ENCODE data around the gene RAB11A. TPM values are rescaled to one million over a fixed set of nuclear protein-coding genes. Genes with fewer than 3 reads are reported as not detected.

The RAB11A gene
- total and polyA plus RNA-seq, 2 donors (not counting 3 experiments of a cell fraction or from before 2014, with no cell fraction given), result 239 to 250 TPM

GRCh38 chr15:65839985-65840384 is 29.3 kb upstream of the RAB11A start:
- FAIRE-seq (no peak), DNase-seq (ENCODE audit: low read depth, low spot score) (no peak)
- ChIA-PET CTCF (interaction anchor here (4.1 kb wide), 1 partner anchor 17 kb away, joined by 28 read pairs; no protein-coding TSS in a partner anchor), POLR2A (no interaction called here)
- no peak overlapping the region for H3K4me3 ChIP-seq (replicated peaks in 1 of 3; ENCODE audit: insufficient read depth in 1 of 3, low read depth in 1 of 3, low read length in 3 of 3)
- dilution Hi-C loops (cut with MboI; ENCODE audit: extremely low pct_ligation_motif_present, low sequenced_read_pairs) (no loop called here), intact Hi-C loops (cut with micrococcal nuclease) (loop anchor here (2.0 kb wide), 1 partner anchor 21 kb away; no protein-coding TSS in a partner anchor)
- H2AFZ ChIP-seq (ENCODE audit: low read depth, low read length), result no peak overlapping the region
- BruUV-seq (replicated peaks), result no TSS peak
- TF ChIP-seq JUN (IDR thresholded peaks at IDR 0.05; ENCODE audit: borderline replicate concordance, insufficient read depth, insufficient read length, low read depth), result no peak
- no peaks in the 10 kb centered on the region for H3K79me2 ChIP-seq (ENCODE audit: control insufficient read depth, insufficient read depth, low read length)
- no peak overlapping the region for H3K4me2 ChIP-seq (ENCODE audit: insufficient read depth, low read length)
- no peaks in the 10 kb centered on the region for H4K20me1 ChIP-seq (replicated peaks; ENCODE audit: control insufficient read depth, extremely low read depth, insufficient read depth, low read length)
- no peak overlapping the region for H3K9ac ChIP-seq (replicated peaks; ENCODE audit: extremely low read depth, insufficient read depth, low read length)
- H3K4me1 ChIP-seq (ENCODE audit: control insufficient read depth, extremely low read depth, insufficient read depth, low read length), result peaks cover 35% of the 10 kb centered on the region
- peak overlapping the region; percentile 55 for H3K27ac ChIP-seq (ENCODE audit: insufficient read depth, low read depth, low read length)
- no peaks in the 10 kb centered on the region for H3K9me3 ChIP-seq (replicated peaks; ENCODE audit: control insufficient read depth, insufficient read depth, low read length)
- no peaks in the 10 kb centered on the region for H3K27me3 ChIP-seq (ENCODE audit: control insufficient read depth in 2 of 2, insufficient read depth in 2 of 2, low read length in 2 of 2)
- no peaks in the 10 kb centered on the region for H3K9me1 ChIP-seq (replicated peaks; ENCODE audit: control insufficient read depth, extremely low read depth, insufficient read depth, low read length)
- H3K36me3 ChIP-seq (ENCODE audit: control insufficient read depth in 2 of 2, extremely low read depth in 1 of 2, insufficient read depth in 2 of 2, low read length in 2 of 2), result no peaks in the 10 kb centered on the region

GRCh38 chr15:65841121-65841930 is 28.0 kb upstream of the RAB11A start:
- BruUV-seq (replicated peaks), result no TSS peak
- POLR2A ChIA-PET, result no interaction called here

More at GRCh38 chr15:65841121-65841930, 28.0 kb upstream of the RAB11A start:
- peak; percentile 64 for TF ChIP-seq FOS (IDR thresholded peaks at IDR 0.05; ENCODE audit: borderline replicate concordance, insufficient read depth, low read length)
- peak; percentile 39 for TF ChIP-seq POLR2AphosphoS5 (IDR thresholded peaks at IDR 0.05; ENCODE audit: insufficient read depth, low read depth, low read length)
- TF ChIP-seq GATA2 (IDR thresholded peaks at IDR 0.05; ENCODE audit: insufficient read depth, insufficient read length, low read depth, low read length), result peak; percentile 83
- no peak for TF ChIP-seq MAX (IDR thresholded peaks at IDR 0.05; ENCODE audit: insufficient read depth, insufficient read length)
- TF ChIP-seq JUN (IDR thresholded peaks at IDR 0.05; ENCODE audit: borderline replicate concordance, insufficient read depth, insufficient read length, low read depth), result peak; percentile 8
- CTCF ChIA-PET, result interaction anchor here (0.5 to 4.1 kb wide), 9 partner anchors 8 to 22 kb away, joined by 3 to 28 read pairs (median 4); no protein-coding TSS in a partner anchor
- H3K4me2 ChIP-seq (ENCODE audit: insufficient read depth, low read length), result peak overlapping the region; percentile 28
- no peaks in the 10 kb centered on the region for H3K27me3 ChIP-seq (ENCODE audit: control insufficient read depth in 2 of 2, insufficient read depth in 2 of 2, low read length in 2 of 2)
- no peaks in the 10 kb centered on the region for H4K20me1 ChIP-seq (replicated peaks; ENCODE audit: control insufficient read depth, extremely low read depth, insufficient read depth, low read length)
- H3K4me3 ChIP-seq (replicated peaks in 1 of 3; ENCODE audit: insufficient read depth in 1 of 3, low read depth in 1 of 3, low read length in 3 of 3), result no peak overlapping the region
- no peak overlapping the region for H3K9ac ChIP-seq (replicated peaks; ENCODE audit: extremely low read depth, insufficient read depth, low read length)
- H2AFZ ChIP-seq (ENCODE audit: low read depth, low read length), result peak overlapping the region; percentile 68
- dilution Hi-C loops (cut with MboI; ENCODE audit: extremely low pct_ligation_motif_present, low sequenced_read_pairs), result no loop called here
- peaks cover 35% of the 10 kb centered on the region for H3K4me1 ChIP-seq (ENCODE audit: control insufficient read depth, extremely low read depth, insufficient read depth, low read length)
- no peaks in the 10 kb centered on the region for H3K9me1 ChIP-seq (replicated peaks; ENCODE audit: control insufficient read depth, extremely low read depth, insufficient read depth, low read length)
- peak; percentile 73 for FAIRE-seq
- intact Hi-C loops (cut with micrococcal nuclease), result loop anchor here (1.0 to 2.0 kb wide), 2 partner anchors 9 to 23 kb away; no protein-coding TSS in a partner anchor
- no peaks in the 10 kb centered on the region for H3K9me3 ChIP-seq (replicated peaks; ENCODE audit: control insufficient read depth, insufficient read depth, low read length)
- H3K79me2 ChIP-seq (ENCODE audit: control insufficient read depth, insufficient read depth, low read length), result no peaks in the 10 kb centered on the region
- peak overlapping the region; percentile 55 for H3K27ac ChIP-seq (ENCODE audit: insufficient read depth, low read depth, low read length)
- DNase-seq (ENCODE audit: low read depth, low spot score), result peak; percentile 67
- no peaks in the 10 kb centered on the region for H3K36me3 ChIP-seq (ENCODE audit: control insufficient read depth in 2 of 2, extremely low read depth in 1 of 2, insufficient read depth in 2 of 2, low read length in 2 of 2)

Measured in endothelial cell of umbilical vein (primary cell).